Breast epithelium (tissue), 3 donors: ENCODE measurements around the gene C1QTNF2.

Experiments
- POLR2A ChIP-seq: fragments of 450-650 bp; IDR thresholded peaks from one replicate; pipeline ENCODE4 v1.6.1; 2016; ENCODE audit warnings: antibody characterized with exemption, mild to moderate bottlenecking, moderate library complexity
- POLR2AphosphoS5 ChIP-seq, 3 donors: sonication (generic); formaldehyde crosslinking; IDR thresholded peaks; one replicate each; pipeline ENCODE4 v1.6.1; 2017; ENCODE audit warnings: antibody characterized with exemption in 3 of 3
- TF ChIP-seq, protein P1 (sequence below), 3 donors: fragments of 450-650 bp; IDR thresholded peaks; one replicate each; pipeline ENCODE4 v1.5.1; 2016 to 2017; ENCODE audit warnings: antibody characterized with exemption in 3 of 3, mild to moderate bottlenecking in 3 of 3, moderate library complexity in 3 of 3

DNA sequence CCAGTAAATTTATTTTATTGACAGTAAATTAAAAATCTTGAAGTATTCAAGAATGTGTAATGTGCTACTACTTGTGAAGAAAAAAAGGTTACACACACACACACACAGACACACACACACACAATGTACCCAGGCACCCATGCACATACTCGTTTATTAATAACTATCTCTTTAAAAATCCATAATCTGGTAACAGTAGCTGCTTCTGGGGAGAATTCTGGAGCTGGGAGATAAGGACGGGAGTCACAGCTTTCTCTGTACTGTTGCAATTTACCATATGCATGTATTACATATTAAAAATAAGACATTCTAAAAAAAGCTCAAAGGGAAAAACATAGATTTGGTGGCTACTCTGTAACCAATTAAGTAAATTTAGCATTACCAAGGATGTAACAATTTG, 7.9 kb upstream of the C1QTNF2 start:
- TF ChIP-seq, protein P1, sequence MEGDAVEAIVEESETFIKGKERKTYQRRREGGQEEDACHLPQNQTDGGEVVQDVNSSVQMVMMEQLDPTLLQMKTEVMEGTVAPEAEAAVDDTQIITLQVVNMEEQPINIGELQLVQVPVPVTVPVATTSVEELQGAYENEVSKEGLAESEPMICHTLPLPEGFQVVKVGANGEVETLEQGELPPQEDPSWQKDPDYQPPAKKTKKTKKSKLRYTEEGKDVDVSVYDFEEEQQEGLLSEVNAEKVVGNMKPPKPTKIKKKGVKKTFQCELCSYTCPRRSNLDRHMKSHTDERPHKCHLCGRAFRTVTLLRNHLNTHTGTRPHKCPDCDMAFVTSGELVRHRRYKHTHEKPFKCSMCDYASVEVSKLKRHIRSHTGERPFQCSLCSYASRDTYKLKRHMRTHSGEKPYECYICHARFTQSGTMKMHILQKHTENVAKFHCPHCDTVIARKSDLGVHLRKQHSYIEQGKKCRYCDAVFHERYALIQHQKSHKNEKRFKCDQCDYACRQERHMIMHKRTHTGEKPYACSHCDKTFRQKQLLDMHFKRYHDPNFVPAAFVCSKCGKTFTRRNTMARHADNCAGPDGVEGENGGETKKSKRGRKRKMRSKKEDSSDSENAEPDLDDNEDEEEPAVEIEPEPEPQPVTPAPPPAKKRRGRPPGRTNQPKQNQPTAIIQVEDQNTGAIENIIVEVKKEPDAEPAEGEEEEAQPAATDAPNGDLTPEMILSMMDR (IDR thresholded peaks at IDR 0.05): no peak
- TF ChIP-seq POLR2A (no peak), POLR2AphosphoS5 (IDR thresholded peaks at IDR 0.05) (no peak)
